HG02938 (cell line): Measurements from ENCODE around the gene RHCG.
"Not testable (repeated sequence)": the region's sequence is repeated elsewhere in the genome, so short reads cannot be mapped to it uniquely, and the experiment has no call there.

Source experiments
- ATAC-seq: cut with Tn5 transposase; IDR thresholded peaks from one replicate; pipeline ENCODE4 v1.9.1; 2021; ENCODE audit warnings: mild to moderate bottlenecking, moderate library complexity; ENCODE audit not compliant: unreplicated experiment

The RHCG gene

GRCh38 chr15:89479173-89479572, 17.2 kb downstream of the RHCG start:
- ATAC-seq, result no peak

- no peak for ATAC-seq
Measured at GRCh38 chr15:89477411-89478242, 18.8 kb downstream of the RHCG start.

GRCh38 chr15:89475661-89476060, 20.7 kb downstream of the RHCG start:
- no peak for ATAC-seq

DNA sequence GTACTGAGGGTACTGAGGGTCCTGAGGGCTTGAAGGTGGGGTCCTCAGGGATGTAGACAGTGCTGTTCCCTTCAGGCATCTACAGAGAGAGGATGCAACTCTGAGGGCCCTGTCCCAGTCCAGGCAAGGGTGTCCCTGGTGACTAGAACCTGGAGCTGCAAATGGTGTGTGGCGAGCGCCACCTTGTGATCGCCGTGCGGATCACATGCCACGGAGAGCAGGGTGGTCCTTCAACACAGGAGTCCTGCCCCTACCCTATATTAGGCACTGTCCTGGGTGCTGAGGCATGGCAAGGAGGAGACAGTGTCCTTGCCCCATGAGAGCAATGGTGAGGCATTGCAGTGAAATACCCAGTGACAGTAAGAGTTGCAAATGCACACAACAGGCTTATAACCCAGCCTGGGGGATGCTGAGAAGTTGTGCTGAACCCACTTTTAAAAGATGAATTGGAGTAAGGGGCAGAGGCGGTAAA, 23.6 kb downstream of the RHCG start:
- peak; percentile 54 for ATAC-seq

GRCh38 chr15:89469426-89470096, 26.8 kb downstream of the RHCG start:
- ATAC-seq, result no peak

DNA sequence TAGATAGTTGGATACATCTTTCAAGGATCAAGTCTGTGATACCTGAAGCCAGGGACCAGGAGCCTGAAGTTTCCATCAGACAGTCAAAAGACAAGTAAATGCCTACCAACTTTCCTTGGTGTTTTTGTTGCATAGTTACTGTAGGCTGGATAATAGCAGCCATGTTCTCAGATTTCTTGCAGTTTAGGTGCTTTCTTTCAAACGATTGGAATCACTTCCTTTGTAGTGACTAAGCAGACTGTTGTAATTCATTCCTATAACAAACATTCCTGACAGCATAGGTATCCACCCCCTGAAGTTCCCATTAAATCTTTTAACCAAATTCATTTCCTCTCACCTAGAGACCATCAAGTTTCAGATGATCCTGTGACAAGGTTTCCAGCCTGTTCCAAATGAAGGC, 27.6 kb downstream of the RHCG start:
- ATAC-seq, result not testable (repeated sequence)

- no peak for ATAC-seq
Measured at GRCh38 chr15:89463113-89463512, 33.3 kb downstream of the RHCG start.

GRCh38 chr15:89462198-89462912, 34.0 kb downstream of the RHCG start:
- no peak for ATAC-seq

DNA sequence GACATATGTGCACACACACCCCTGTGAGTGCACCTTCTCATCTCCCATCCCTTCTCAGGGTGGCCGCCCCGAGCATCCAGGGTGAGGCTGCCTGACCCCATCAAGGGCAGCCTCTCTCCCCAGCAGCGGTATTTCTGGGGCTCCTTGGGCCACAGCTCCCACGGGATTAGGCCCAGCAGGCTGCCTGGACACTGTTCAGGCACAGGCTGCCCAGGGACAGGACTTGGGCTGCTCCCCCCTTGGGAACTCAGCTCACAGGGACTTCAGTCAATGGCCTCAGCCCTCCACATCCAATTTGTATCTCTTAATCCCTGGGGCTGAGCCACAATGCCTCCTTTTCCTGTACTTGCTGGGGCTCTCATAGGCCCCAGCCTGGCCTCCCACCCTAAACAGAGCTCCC, 35.0 kb downstream of the RHCG start:
- ATAC-seq, result no peak

DNA sequence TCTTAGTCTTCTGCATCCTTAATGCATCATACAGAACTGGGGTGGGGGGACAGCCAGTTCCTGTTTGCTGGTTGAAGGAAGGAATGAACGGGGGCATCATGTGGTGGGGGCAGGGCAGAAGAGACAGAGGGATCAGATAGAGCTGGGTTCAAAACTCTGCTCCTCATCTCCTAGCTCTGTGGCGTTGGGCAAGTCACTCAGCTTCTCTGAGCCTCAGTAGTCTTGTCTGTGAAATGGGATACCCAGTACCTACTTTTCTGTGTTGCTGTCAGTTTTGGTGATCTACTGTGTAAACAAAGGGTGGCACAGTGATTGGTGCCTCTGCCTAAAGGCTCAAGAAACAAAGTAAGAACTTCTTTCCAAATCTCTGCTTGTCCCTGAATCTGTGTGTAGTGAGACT, 36.3 kb downstream of the RHCG start:
- ATAC-seq, result no peak

DNA sequence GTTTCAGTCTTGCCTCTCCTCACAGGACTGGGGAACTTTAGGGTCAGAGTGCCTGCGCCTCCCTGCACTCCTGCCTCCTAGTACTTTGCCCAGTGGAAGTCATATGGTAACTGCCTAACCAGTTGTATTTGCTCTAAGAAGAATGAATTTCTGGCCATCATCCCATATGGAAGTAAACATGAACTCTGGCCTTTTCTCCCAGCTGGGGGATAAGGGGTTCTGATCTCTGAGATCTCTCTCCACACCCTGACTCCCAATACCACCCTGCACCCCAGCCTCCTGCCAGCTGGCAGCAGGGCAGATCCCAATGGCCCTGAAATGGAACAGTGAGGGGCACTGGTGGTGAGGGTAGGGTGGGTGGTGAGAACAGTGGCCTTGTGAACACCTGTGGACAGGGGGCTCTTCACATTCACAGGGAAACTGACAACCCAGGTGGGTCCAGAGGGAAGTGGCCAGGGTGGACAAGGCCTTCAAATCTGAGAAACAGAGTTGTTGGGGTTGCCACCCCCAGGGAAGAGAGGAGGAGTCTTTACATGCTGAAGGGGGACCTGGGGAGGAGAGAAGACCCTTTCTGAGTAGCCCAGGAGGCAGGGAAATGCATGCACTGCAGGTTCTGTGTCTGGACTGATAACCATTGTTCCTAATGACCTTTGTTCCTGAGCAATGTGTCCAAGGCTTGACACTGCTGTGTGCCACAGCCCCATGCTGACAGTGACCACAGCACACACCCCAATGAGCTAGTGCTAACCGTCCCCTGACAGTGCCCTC, 36.9 kb downstream of the RHCG start:
- ATAC-seq, result no peak

GRCh38 chr15:89458440-89458839, 37.9 kb downstream of the RHCG start:
- ATAC-seq, result no peak

GRCh38 chr15:89457086-89457485, 39.3 kb downstream of the RHCG start:
- ATAC-seq, result no peak

- ATAC-seq, result no peak
Measured at GRCh38 chr15:89455535-89455934, 40.8 kb downstream of the RHCG start.

DNA sequence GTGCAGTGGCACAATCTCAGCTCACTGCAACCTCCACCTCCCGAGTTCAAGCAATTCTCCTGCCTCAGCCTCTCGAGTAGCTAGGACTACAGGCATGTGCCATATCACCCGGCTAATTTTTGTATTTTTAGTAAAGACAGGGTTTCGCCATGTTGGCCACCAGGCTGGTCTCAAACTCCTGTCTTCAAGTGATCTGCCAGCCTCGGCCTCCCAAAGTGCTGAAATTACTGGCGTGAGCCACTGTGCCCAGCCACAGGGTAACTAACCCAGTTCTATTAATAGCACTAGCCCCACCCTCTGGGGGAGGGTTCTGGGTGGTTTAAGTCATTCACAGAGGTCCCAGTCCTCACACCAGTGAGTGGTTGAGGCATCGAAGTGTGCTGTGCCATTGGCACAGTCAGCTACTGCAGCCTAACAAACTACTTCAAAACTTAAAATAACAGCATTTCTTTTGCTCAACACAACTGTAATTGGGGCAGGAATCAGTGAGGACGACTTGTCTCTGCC, 44.0 kb downstream of the RHCG start:
- ATAC-seq, result no peak

GRCh38 chr15:89451846-89452245, 44.5 kb downstream of the RHCG start:
- no peak for ATAC-seq

- no peak for ATAC-seq
Measured at GRCh38 chr15:89450076-89451006, 46.0 kb downstream of the RHCG start.

- ATAC-seq, result no peak
Measured at GRCh38 chr15:89448825-89449224, 47.6 kb downstream of the RHCG start.

GRCh38 chr15:89447676-89448075, 48.7 kb downstream of the RHCG start:
- ATAC-seq, result no peak
